Measurements from ENCODE around the gene F3. TPM values are rescaled to one million over a fixed set of nuclear protein-coding genes. Genes with fewer than 3 reads are reported as not detected.

Gene F3
- total RNA-seq = 261 and 281 TPM in 2 replicates
- 390 and 412 TPM in 2 replicates for polyA plus RNA-seq

DNA sequence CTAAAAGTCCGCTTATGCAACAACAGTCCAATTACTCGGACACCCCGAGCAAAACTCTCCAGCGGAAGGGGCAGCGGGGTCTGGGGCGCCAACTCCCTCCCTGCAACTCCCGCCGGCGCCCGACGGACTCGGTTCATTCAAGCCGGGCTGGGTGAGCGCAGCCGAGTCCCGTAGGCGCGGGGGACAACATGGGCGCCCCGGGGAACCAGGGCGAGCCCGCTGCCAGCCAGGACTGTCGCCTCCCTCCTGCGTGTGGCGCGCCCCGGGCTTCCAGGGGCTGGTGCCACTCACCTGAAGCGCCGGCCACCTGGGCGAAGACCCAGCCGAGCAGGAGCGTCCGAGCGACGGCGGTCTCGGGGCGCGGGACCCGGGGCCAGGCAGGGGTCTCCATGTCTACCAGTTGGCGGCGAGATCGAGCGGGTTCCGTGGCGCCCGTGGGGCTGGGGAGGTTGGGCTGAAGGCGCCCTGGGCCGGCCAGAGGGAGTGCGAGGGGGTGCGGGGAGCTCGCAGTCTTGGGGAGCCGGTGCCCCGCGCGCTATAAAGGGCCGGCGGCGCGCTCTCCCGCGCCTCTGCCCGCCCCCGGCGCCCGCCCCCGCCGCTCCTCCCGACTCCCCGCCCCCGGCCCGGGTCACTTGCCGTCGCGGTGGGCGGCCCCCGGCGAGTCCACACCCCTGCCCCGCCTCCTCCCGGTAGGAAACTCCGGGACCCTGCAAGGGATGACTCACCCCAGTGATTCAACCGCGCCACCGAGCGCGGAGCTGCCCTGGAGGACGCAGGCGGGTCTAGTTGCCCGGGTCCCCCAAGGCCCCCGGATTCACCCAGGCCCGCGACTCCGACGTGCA lies at the start of gene F3:
Gene F3 (minus strand): TSS at position 514 of the 842 bp plus-strand sequence. CDS start 123 bp downstream, at position 391.
- Histone ChIP-seq H3K9me2 (replicated peaks; ENCODE audit: insufficient read depth) (no peaks in the 10 kb centered on the region), H3K36me3 (replicated peaks; ENCODE audit: insufficient read depth, low read depth) (no peaks in the 10 kb centered on the region), H3K9me3 (ENCODE audit: low read depth) (no peaks in the 10 kb centered on the region), H3K4me2 (peak within 1 kb of the TSS; percentile 81), H3K4me3 (peak within 1 kb of the TSS; percentile 78), H3K27me3 (no peaks in the 10 kb centered on the region), H3K4me1 (ENCODE audit: insufficient read depth) (peaks cover 25% of the 10 kb centered on the region), H2AFZ (peak within 1 kb of the TSS; percentile 30), H3K27ac (peak within 1 kb of the TSS; percentile 97), H4K20me1 (ENCODE audit: insufficient read depth, poor library complexity, severe bottlenecking) (peaks cover 43% of the 10 kb centered on the region), H3K79me2 (peaks cover 59% of the 10 kb centered on the region)
- TF ChIP-seq, protein P1, sequence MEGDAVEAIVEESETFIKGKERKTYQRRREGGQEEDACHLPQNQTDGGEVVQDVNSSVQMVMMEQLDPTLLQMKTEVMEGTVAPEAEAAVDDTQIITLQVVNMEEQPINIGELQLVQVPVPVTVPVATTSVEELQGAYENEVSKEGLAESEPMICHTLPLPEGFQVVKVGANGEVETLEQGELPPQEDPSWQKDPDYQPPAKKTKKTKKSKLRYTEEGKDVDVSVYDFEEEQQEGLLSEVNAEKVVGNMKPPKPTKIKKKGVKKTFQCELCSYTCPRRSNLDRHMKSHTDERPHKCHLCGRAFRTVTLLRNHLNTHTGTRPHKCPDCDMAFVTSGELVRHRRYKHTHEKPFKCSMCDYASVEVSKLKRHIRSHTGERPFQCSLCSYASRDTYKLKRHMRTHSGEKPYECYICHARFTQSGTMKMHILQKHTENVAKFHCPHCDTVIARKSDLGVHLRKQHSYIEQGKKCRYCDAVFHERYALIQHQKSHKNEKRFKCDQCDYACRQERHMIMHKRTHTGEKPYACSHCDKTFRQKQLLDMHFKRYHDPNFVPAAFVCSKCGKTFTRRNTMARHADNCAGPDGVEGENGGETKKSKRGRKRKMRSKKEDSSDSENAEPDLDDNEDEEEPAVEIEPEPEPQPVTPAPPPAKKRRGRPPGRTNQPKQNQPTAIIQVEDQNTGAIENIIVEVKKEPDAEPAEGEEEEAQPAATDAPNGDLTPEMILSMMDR (IDR thresholded peaks at IDR 0.05; ENCODE audit: poor library complexity) = peak; percentile 26
- TF ChIP-seq EZH2 (IDR thresholded peaks at IDR 0.05; ENCODE audit: borderline replicate concordance) (no peak), EZH2phosphoT487 (IDR thresholded peaks at IDR 0.05; ENCODE audit: low read depth, severe bottlenecking, unreplicated experiment) (peak; percentile 39)
- WGBS (ENCODE audit: low lambda C conversion rate, missing lambda C conversion rate) = under 1% methylated on average over 58 of the region's 94 CpGs
- DNase-seq (ENCODE audit: low spot score) = peak; percentile 96

DNA sequence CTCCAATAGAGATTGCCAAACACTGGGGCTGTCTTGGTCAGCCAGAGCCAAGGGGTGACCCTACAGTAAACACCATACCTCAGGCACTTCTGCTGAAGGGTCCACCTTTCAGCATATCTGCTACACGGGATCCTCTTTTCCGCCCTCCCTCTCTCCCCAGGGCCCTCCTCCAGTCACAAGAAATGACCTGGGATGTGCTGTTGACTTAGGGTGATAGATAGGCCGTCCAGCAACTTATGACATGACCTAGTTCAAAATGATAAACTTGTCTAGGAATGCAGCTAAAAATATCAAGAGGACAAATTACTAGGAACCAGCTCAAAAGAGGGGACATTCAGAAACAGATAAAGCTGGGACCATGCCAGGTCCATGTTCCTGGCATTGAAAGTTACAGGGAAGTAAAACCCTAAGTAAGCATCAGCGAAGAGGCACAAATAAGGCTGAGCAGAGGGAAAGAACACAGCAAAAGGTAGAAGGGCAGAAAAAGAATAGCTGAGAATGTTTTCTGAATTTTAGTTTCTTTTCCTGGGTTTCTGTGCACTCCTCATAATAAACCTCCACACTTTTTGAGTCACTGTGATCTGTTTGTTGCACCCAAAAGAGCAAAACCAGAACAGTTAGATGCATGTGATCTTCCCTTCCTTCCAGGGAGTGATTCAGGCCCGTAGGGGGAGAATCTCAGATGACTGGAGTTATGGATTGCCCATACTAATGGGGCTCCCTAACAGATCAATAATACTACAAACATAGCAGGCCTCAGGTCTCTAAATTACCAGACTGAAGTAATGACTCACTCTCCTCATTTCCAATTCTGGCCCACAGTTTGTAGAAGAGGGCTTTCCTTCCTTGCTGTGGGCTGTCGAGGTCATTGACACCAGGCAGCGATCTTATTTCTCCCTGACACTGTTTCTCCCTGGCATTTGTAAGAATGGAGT lies 48.9 kb upstream of the F3 start:
- Histone ChIP-seq H3K9me3 (ENCODE audit: low read depth) (no peaks in the 10 kb centered on the region), H2AFZ (peak overlapping the region; percentile 30), H3K27me3 (no peaks in the 10 kb centered on the region), H3K9me2 (replicated peaks; ENCODE audit: insufficient read depth) (no peaks in the 10 kb centered on the region), H4K20me1 (ENCODE audit: insufficient read depth, poor library complexity, severe bottlenecking) (no peaks in the 10 kb centered on the region), H3K27ac (peak overlapping the region; percentile 57), H3K4me3 (no peak overlapping the region), H3K36me3 (replicated peaks; ENCODE audit: insufficient read depth, low read depth) (no peaks in the 10 kb centered on the region), H3K79me2 (no peaks in the 10 kb centered on the region), H3K4me1 (ENCODE audit: insufficient read depth) (peaks cover 31% of the 10 kb centered on the region), H3K4me2 (no peak overlapping the region)
- WGBS (ENCODE audit: low lambda C conversion rate, missing lambda C conversion rate) = 65% methylated on average over 7 of the region's 7 CpGs
- TF ChIP-seq EZH2phosphoT487 (IDR thresholded peaks at IDR 0.05; ENCODE audit: low read depth, severe bottlenecking, unreplicated experiment) (no peak), EZH2 (IDR thresholded peaks at IDR 0.05; ENCODE audit: borderline replicate concordance) (no peak)
- TF ChIP-seq, protein P1 (IDR thresholded peaks at IDR 0.05; ENCODE audit: poor library complexity) = no peak
- no peak for DNase-seq (ENCODE audit: low spot score)

DNA sequence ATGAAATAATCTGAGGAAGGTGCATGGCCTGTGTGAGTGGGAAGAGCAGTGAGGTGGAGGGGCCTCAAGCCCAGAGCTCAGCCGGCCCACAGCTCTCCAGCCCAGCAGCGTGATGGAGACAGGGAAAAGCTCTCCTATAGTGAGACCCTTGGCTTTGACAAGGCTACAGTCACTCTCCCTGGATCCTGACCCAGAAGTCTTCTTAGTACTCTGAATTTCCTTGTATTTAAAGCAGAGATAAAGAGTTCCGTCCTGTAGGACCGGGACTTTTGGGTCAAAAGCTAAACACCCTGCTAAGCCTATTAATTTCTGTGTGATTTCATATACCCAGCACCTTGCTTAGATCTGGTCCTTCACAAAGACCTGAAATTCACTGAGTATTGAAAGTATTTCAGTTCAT lies 48.2 kb upstream of the F3 start:
- TF ChIP-seq EZH2 (IDR thresholded peaks at IDR 0.05; ENCODE audit: borderline replicate concordance) = no peak
- TF ChIP-seq, protein P1 (IDR thresholded peaks at IDR 0.05; ENCODE audit: poor library complexity) = no peak
- no peak for TF ChIP-seq EZH2phosphoT487 (IDR thresholded peaks at IDR 0.05; ENCODE audit: low read depth, severe bottlenecking, unreplicated experiment)
- H4K20me1 ChIP-seq (ENCODE audit: insufficient read depth, poor library complexity, severe bottlenecking) = no peaks in the 10 kb centered on the region
- no peaks in the 10 kb centered on the region for H3K27me3 ChIP-seq
- no peaks in the 10 kb centered on the region for H3K36me3 ChIP-seq (replicated peaks; ENCODE audit: insufficient read depth, low read depth)
- no peaks in the 10 kb centered on the region for H3K9me2 ChIP-seq (replicated peaks; ENCODE audit: insufficient read depth)
- no peaks in the 10 kb centered on the region for H3K79me2 ChIP-seq
- H3K9me3 ChIP-seq (ENCODE audit: low read depth) = no peaks in the 10 kb centered on the region
- no peak for DNase-seq (ENCODE audit: low spot score)
- H3K4me2 ChIP-seq = no peak overlapping the region
- WGBS (ENCODE audit: low lambda C conversion rate, missing lambda C conversion rate) = 97% methylated on average over 4 of the region's 4 CpGs
- H3K4me1 ChIP-seq (ENCODE audit: insufficient read depth) = peaks cover 29% of the 10 kb centered on the region
- H3K4me3 ChIP-seq = no peak overlapping the region
- H2AFZ ChIP-seq = no peak overlapping the region
- H3K27ac ChIP-seq = peak overlapping the region; percentile 57
